Activated naive CD4-positive, alpha-beta T cell treated with Interleukin-2 at 50 U/mL for 16 hours (primary cell): ENCODE data around the gene C19orf53.
"Not testable (repeated sequence)": the region's sequence is repeated elsewhere in the genome, so short reads cannot be mapped to it uniquely, and the experiment has no call there.

ENCODE experiments used
- DNase-seq: peaks from one replicate; pipeline ENCODE4 v3.0.0-alpha.2; 2020

The C19orf53 gene

GRCh38 chr19:13764101-13764807, 10.0 kb upstream of the C19orf53 start, which contains the start of gene MRI1:
TSS of gene MRI1 (plus strand) at chr19:13764522. CDS start at chr19:13764589, 67 bp downstream.
- DNase-seq = peak; percentile 62

DNA sequence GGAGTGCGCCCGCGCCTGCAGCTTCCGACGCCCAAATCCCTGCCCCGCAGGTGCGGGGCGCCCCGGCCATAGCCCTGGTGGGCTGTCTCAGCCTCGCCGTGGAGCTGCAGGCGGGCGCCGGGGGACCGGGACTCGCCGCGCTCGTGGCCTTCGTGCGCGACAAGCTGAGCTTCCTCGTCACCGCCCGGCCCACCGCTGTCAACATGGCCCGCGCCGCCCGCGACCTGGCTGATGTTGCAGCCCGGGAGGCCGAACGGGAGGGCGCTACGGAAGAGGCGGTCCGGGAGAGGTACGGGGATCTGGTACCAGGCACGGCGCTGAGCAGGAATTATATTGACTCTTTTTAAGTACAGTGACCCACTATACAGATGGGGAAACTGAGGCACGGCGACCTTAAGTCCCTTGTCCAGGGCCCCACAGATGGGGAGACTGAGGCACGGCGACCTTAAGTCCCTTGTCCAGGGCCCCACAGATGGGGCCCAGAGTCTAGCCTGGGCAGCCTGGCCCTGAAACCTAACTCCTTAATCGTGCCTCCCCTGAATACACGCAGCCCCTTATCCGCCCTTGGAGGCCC, 9.3 kb upstream of the C19orf53 start:
- DNase-seq = peak; percentile 43

GRCh38 chr19:13765395-13766094, 8.7 kb upstream of the C19orf53 start:
- no peak for DNase-seq

DNA sequence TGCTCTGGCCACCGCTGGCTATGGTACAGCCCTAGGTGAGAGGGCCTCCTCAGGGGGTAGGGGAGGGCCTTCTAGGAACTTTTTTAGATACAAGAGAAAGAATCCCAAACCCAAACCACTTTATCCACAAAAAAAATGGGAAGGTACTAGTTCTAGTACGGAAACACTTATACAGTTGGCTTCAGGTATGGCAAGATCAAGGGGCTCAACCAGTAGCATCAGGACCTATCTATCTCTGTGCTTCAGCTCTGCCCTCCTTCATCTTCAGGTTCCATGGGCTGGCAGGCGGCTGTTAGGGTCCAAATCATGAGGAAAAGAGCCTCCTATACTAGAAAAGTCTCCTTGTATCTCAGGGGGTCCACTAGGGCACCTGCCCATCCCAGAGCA, 8.2 kb upstream of the C19orf53 start:
- DNase-seq = no peak

GRCh38 chr19:13768510-13768909, 5.7 kb upstream of the C19orf53 start:
- no peak for DNase-seq

DNA sequence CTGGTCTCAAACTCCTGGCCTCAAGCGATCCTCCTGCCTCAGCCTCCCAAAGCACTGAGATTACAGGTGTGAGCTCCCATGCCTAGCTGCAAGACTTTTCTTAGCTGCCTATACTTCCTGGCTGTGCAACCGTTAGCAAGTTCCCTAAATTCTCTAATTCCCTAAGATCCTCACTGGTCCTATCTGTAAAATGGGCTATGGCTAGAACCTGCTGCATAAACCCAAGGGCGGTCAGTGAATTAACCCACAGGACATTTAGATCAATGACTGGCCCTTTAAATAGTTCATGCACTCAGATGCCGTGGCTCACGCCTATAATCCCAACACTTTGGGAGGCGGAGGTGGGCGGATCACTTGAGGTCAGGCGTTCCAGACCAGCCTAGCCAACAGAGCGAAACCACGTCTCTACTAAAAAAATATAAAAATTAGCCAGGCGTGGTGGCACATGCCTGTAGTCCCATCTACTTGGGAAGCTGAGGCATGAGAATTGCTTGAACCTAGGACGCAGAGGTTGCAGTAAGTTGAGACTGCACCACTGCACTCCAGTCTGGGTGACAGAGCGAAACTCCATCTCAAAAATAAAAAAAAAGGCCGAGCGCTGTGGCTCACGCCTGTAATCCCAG, 4.1 kb upstream of the C19orf53 start:
- DNase-seq = no peak

- DNase-seq = no peak
These were observed 4.1 kb downstream of the C19orf53 start for GRCh38 chr19:13778398-13778797.

GRCh38 chr19:13778847-13779246, 4.6 kb downstream of the C19orf53 start:
- DNase-seq = no peak

DNA sequence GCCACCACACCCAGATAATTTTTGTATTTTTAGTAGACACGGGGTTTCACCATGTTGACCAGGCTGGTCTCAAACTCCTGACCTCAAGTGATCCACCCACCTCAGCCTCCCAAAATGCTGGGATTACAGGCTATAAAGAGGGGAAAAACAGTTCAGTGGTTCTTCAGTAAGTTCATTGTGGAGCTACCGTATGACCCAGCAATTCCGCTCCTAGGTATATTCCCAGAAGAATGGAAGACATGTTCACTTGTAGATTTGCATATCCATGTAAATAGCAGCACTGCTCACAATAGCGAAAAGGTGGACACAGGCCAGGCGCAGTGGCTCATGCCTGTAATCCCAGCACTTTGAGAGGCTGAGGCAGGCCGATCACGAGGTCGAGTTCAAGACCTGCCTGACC, 5.5 kb downstream of the C19orf53 start:
- DNase-seq = not testable (repeated sequence)

DNA sequence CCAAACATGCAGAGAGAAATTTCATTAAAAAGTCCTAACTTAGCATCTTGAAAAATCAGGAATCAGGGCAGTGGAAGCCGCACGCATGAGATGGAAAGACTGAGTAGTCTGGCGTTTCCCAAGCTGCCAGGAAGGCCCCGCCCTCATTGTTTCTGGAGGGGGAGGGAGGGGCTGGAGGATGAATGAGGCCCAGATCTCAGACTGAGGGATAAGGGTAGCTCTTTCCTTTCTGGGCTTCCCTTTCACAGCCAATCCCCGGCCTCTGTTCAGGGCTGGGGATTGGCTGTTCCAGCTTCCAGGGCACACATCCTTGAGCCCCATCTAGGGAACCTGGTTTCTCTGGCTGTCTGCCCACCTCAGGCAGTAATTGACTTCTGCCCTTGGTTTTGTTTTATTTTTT, 7.3 kb downstream of the C19orf53 start:
- no peak for DNase-seq

- DNase-seq = no peak
These were observed 8.3 kb downstream of the C19orf53 start for GRCh38 chr19:13782537-13782936.

DNA sequence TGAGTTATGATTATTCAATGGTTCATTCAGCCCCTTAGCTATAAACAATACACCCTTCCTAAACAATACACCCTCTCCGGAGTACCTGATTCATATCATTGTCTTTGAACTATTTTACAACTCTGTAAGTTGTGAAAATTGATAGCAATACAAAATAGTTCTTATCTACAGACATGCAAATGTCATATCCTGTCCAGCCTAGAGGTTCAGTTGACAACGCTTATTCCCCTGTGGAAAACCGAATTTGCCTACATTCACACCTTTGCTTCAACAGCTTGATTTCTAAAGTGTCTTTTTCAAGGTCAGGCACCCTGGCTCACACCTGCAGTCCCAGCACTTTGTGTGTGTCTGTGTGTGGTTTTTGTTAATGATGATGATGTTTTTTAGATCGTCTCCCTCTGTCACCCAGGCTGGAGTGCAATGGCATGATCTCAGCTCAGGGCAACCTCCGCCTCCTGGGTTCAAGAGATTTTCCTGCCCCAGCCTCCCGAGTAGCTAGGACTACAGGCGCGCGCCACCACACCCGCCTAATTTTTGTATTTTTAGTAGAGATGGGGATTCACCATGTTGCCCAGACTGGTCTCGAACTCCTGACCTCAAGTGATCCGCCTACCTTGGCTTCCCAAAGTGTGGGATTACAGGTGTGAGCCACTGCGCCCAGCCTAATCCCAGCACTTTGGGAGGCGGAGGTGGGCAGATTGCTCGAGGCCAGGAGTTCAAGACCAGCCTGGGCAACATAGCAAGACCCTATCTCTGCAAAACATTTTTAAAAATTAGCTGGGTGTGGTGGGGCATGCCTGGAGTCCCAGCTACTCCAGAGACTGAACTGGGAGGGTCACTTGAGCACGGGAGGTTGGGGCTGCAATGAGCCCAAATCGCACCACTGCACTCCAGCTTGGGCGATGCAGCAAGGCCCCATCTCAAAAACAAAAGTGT, 9.6 kb downstream of the C19orf53 start:
- DNase-seq = no peak

GRCh38 chr19:13784731-13785452, 10.6 kb downstream of the C19orf53 start:
- DNase-seq = peak; percentile 75

DNA sequence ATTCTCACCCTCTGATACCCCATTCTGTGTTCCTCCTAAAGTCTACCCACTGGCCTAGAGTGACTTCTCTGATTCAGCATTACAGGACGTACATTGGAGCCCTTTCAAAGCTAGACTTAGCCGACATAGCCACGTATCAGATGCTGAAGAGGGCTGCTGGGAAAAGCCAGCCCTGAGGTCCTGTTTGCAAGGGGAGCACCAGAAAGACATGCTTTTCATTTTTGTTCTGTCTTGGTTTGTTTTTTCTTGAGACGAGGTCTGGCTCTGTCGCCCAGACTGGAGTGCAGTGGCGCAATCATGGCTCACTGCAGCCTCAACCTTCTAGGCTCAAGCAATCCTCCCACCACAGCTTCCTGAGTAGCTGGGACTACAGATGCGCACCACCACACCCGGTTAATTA, 14.7 kb downstream of the C19orf53 start:
- peak; percentile 17 for DNase-seq

DNA sequence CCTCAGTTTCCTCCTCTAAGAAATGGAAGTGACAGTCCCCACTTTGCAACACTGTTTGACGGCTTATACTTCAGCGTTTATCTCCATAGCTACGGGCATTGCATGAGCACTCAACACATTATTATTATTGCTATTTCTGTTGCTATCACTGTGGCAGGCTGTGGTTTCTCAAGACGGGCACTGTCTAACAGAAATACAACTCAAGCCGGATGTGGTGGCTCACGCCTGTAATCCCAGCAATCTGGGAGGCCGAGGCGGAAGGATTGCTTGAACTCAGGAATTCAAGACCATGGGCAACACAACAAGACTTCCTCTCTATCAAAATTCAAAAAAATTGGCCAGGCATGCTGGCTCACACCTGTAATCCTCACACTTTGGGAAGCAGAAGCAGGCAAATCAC, 16.1 kb downstream of the C19orf53 start:
- peak; percentile 14 for DNase-seq

GRCh38 chr19:13793317-13793716, 19.1 kb downstream of the C19orf53 start:
- DNase-seq = not testable (repeated sequence)

DNA sequence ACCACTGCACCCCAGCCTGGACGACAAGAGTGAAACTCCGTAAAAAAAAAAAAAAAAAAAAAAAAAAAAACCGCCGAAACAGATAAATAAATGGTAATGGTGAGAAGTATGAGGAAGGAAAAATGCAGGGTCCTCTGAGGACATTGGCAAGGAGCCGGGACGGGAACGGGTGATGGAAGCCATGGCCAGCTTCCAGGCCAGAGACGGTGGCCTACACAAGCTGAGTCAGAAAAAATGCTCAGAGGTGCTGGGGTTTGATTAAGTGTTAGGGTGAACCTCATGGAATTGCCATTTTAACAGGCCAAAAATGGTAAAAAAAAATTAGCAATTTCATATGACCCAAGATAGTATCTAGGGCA, 20.1 kb downstream of the C19orf53 start:
- no peak for DNase-seq

- peak; percentile 96 for DNase-seq
These were observed 20.7 kb downstream of the C19orf53 start, which contains the start of gene ZSWIM4 for GRCh38 chr19:13794757-13795589. TSS of gene ZSWIM4 (plus strand) at chr19:13795443. CDS start at chr19:13795649, 206 bp downstream.

GRCh38 chr19:13795595-13796300, 21.5 kb downstream of the C19orf53 start:
- DNase-seq = no peak
